ENCODE measurements around the gene INO80. TPM values are rescaled to one million over a fixed set of nuclear protein-coding genes. Genes with fewer than 3 reads are reported as not detected.
"Not testable (repeated sequence)": the region's sequence is repeated elsewhere in the genome, so short reads cannot be mapped to it uniquely, and the experiment has no call there.

The INO80 gene
- total RNA-seq, 1 donor from 2014 or later, result 23.5 TPM

- Histone ChIP-seq H3K9ac (ENCODE audit: low read depth in 1 of 3, low read length in 3 of 3) (peak overlapping the region; percentile 25 to 80 (median 59)), H3K36me3 (ENCODE audit: control insufficient read depth in 3 of 3, insufficient read depth in 3 of 3, low read length in 3 of 3) (no peaks in the 10 kb centered on the region), H3K4me3 (ENCODE audit: low read length in 3 of 3) (peak overlapping the region in 2 of 3 donors; percentile 6 to 45), H3K27me3 (ENCODE audit: control insufficient read depth in 3 of 3, insufficient read depth in 3 of 3, low read length in 3 of 3) (no peaks in the 10 kb centered on the region), H3K9me3 (ENCODE audit: control insufficient read depth in 3 of 3, low read length in 3 of 3) (no peaks in the 10 kb centered on the region), H3K27ac (ENCODE audit: low read depth, low read length) (peak overlapping the region; percentile 79), H3K4me1 (ENCODE audit: control insufficient read depth in 3 of 3, insufficient read depth in 3 of 3, low read length in 3 of 3) (peaks cover 45 to 64% (median 62%) of the 10 kb centered on the region in 3 donors)
Observed at GRCh38 chr15:40956541-40956982, 159.5 kb downstream of the INO80 start.

DNA sequence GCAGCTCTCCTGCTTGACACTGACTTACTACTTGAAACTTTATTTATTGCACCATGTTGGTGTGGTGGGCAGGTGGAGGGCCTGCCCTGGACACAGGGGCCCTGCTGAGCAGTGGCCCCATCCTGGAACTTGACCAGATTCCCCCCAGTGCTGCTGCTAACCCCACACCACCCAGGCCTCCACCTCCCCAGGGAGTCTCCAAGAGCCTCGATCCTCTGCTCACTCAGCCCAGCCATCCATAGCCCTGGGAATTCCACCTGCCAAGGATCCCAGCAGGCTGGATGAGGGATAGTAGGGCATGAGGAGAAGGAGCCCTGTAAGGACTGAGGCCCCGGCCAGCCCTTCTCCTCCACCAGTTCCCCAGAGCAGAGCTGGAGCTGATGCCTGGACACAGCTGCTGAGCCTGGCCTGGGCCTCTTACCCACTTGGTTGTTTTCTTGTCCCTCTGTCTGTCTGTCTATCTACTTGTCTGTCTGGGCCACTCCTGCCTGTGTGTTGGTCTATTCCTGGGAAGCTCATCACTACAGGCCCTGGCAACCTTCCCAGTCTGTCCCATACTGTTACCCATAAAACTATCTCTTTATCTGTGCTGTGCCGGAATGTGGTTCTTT is 160.0 kb downstream of the INO80 start:
- Histone ChIP-seq H3K27ac (ENCODE audit: low read depth, low read length) (peak overlapping the region; percentile 79), H3K9me3 (ENCODE audit: control insufficient read depth in 3 of 3, low read length in 3 of 3) (no peaks in the 10 kb centered on the region), H3K4me3 (ENCODE audit: low read length in 3 of 3) (peak overlapping the region in 1 of 3 donors; percentile 22), H3K4me1 (ENCODE audit: control insufficient read depth in 3 of 3, insufficient read depth in 3 of 3, low read length in 3 of 3) (peaks cover 45 to 64% (median 62%) of the 10 kb centered on the region in 3 donors), H3K36me3 (ENCODE audit: control insufficient read depth in 3 of 3, insufficient read depth in 3 of 3, low read length in 3 of 3) (no peaks in the 10 kb centered on the region), H3K27me3 (ENCODE audit: control insufficient read depth in 3 of 3, insufficient read depth in 3 of 3, low read length in 3 of 3) (no peaks in the 10 kb centered on the region), H3K9ac (ENCODE audit: low read depth in 1 of 3, low read length in 3 of 3) (peak overlapping the region; percentile 59 to 80 (median 59))

DNA sequence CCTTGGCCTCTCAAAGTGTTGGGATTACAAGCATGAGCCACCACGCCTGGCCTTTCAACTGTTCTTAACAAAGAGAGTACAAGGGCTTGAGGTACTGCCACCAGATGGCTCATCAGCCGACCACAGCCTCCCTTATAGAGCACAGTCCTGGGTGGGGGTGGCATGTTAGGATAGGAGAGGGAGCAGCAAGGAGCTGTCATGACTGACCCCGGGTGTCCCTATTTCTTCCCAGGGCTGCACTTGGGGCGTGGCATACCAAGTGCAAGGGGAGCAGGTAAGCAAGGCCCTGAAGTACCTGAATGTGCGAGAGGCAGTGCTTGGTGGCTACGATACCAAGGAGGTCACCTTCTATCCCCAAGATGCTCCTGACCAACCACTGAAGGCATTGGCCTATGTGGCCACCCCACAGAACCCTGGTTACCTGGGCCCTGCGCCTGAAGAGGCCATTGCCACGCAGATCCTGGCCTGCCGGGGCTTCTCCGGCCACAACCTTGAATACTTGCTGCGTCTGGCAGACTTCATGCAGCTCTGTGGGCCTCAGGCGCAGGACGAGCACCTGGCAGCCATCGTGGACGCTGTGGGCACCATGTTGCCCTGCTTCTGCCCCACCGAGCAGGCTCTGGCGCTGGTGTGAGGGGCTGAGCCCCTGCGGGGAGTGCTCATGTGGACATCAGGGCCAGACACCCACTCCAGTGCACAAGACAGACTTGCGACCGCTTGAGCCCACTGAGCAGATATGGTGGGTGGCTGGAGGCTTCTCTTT is 160.8 kb downstream of the INO80 start:
- H3K9ac ChIP-seq (ENCODE audit: low read depth in 1 of 3, low read length in 3 of 3), result peak overlapping the region in 1 of 3 donors; percentile 80
- peaks cover 45 to 64% (median 62%) of the 10 kb centered on the region in 3 donors for H3K4me1 ChIP-seq (ENCODE audit: control insufficient read depth in 3 of 3, insufficient read depth in 3 of 3, low read length in 3 of 3)
- H3K27ac ChIP-seq (ENCODE audit: low read depth, low read length), result peak overlapping the region; percentile 79
- H3K36me3 ChIP-seq (ENCODE audit: control insufficient read depth in 3 of 3, insufficient read depth in 3 of 3, low read length in 3 of 3), result no peaks in the 10 kb centered on the region
- H3K27me3 ChIP-seq (ENCODE audit: control insufficient read depth in 3 of 3, insufficient read depth in 3 of 3, low read length in 3 of 3), result no peaks in the 10 kb centered on the region
- peak overlapping the region in 1 of 3 donors; percentile 22 for H3K4me3 ChIP-seq (ENCODE audit: low read length in 3 of 3)
- H3K9me3 ChIP-seq (ENCODE audit: control insufficient read depth in 3 of 3, low read length in 3 of 3), result no peaks in the 10 kb centered on the region

DNA sequence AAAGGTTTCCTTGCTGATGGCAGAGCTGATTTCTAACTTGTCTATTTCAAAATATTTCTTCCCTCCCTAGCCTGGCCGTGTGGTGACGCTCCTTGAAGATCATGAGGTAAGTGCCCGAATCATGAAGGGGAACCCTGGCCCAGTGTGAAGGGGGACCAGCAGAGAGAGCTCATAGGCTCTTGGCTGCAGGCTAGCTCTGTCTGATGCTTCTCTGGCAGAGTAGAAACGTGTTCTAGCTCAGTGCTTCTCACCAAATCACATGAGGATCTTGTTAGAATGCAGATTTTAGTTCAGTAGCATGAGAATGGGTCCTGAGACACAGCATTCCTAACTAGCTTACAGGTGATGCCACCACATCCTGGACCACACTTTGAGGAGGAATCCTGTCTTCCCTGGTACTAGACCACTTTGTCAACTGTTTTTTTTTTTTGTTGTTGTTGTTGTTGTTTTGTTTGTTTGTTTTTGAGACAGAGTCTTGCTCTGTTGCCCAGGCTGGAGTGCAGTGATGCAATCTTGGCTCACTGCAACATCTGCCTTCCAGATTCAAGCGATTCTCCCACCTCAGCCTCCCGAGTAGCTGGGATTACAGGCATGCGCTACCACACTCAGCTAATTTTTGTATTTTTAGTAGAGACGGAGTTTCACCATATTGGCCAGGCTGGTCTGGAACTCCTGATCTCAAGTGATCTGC is 161.8 kb downstream of the INO80 start:
- H3K27me3 ChIP-seq (ENCODE audit: control insufficient read depth in 3 of 3, insufficient read depth in 3 of 3, low read length in 3 of 3); H3K27ac ChIP-seq (ENCODE audit: low read depth, low read length); H3K9me3 ChIP-seq (ENCODE audit: control insufficient read depth in 3 of 3, low read length in 3 of 3); H3K36me3 ChIP-seq (ENCODE audit: control insufficient read depth in 3 of 3, insufficient read depth in 3 of 3, low read length in 3 of 3): not testable (repeated sequence)
- Histone ChIP-seq H3K4me1 (ENCODE audit: control insufficient read depth in 3 of 3, insufficient read depth in 3 of 3, low read length in 3 of 3) (peaks cover 53 to 71% (median 66%) of the 10 kb centered on the region in 3 donors), H3K4me3 (ENCODE audit: low read length in 3 of 3) (peak overlapping the region in 2 of 3 donors; percentile 78 to 89), H3K9ac (ENCODE audit: low read depth in 1 of 3, low read length in 3 of 3) (peak overlapping the region in 1 of 3 donors; percentile 89)

- H3K27me3 ChIP-seq (ENCODE audit: control insufficient read depth in 3 of 3, insufficient read depth in 3 of 3, low read length in 3 of 3), result no peaks in the 10 kb centered on the region
- H3K36me3 ChIP-seq (ENCODE audit: control insufficient read depth in 3 of 3, insufficient read depth in 3 of 3, low read length in 3 of 3), result no peaks in the 10 kb centered on the region
- H3K9me3 ChIP-seq (ENCODE audit: control insufficient read depth in 3 of 3, low read length in 3 of 3), result no peaks in the 10 kb centered on the region
- peak overlapping the region; percentile 78 to 89 (median 87) for H3K4me3 ChIP-seq (ENCODE audit: low read length in 3 of 3)
- H3K27ac ChIP-seq (ENCODE audit: low read depth, low read length), result no peak overlapping the region
- peaks cover 53 to 72% (median 63%) of the 10 kb centered on the region in 3 donors for H3K4me1 ChIP-seq (ENCODE audit: control insufficient read depth in 3 of 3, insufficient read depth in 3 of 3, low read length in 3 of 3)
- H3K9ac ChIP-seq (ENCODE audit: low read depth in 1 of 3, low read length in 3 of 3), result peak overlapping the region; percentile 43 to 89 (median 76)
Observed at GRCh38 chr15:40953713-40954074, 162.4 kb downstream of the INO80 start.

DNA sequence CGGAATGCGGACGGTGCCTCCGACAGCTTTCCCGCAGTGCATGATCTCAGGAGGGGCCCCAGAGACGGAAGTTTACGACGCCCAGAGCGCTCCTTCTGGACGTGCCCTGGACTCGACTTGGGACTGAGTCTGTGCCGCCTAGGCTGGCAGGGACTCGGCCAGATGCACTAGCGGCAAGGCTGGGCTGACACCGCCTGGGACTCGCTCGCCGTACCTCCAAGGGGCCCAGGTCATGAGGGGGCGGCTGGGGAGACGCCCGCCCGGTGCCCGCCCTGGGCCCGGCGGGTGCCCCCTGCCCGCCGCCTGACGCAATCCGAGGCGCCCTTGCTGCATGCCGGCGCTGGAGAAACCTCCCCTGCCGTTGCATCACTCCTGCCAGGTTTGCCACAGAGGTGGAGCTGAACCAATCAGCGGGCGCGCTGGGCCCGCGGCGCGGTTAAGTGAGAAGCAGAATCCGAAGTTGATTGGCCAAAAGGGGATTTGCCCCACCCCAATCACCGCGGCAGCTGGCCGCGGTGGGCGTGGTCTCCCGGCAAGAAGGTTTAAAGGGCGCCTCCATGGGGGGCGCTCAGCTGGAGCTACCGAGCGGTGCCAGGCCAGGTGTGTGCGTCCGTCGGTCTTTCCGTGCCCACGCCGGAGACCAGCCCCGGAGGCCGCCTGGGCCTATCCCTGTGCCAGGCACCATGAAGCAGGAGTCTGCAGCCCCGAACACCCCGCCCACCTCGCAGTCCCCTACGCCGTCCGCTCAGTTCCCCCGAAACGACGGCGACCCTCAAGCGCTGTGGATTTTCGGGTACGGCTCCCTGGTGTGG is 163.0 kb downstream of the INO80 start, which contains the start of gene CHAC1:
CHAC1 (plus strand) TSS at position 571 of the 812 bp plus-strand sequence; CDS start at position 684, 113 bp downstream.
- Histone ChIP-seq H3K9ac (ENCODE audit: low read depth in 1 of 3, low read length in 3 of 3) (peak within 1 kb of the TSS; percentile 76 to 89 (median 81)), H3K9me3 (ENCODE audit: control insufficient read depth in 3 of 3, low read length in 3 of 3) (no peaks in the 10 kb centered on the region), H3K4me3 (ENCODE audit: low read length in 3 of 3) (peak within 1 kb of the TSS; percentile 78 to 89 (median 87)), H3K27me3 (ENCODE audit: control insufficient read depth in 3 of 3, insufficient read depth in 3 of 3, low read length in 3 of 3) (no peaks in the 10 kb centered on the region), H3K36me3 (ENCODE audit: control insufficient read depth in 3 of 3, insufficient read depth in 3 of 3, low read length in 3 of 3) (no peaks in the 10 kb centered on the region), H3K27ac (ENCODE audit: low read depth, low read length) (peak within 1 kb of the TSS; percentile 31), H3K4me1 (ENCODE audit: control insufficient read depth in 3 of 3, insufficient read depth in 3 of 3, low read length in 3 of 3) (peaks cover 47 to 66% (median 57%) of the 10 kb centered on the region in 3 donors)

- Histone ChIP-seq H3K9me3 (ENCODE audit: control insufficient read depth in 3 of 3, low read length in 3 of 3) (no peaks in the 10 kb centered on the region), H3K4me3 (ENCODE audit: low read length in 3 of 3) (peak overlapping the region; percentile 78 to 89 (median 87)), H3K9ac (ENCODE audit: low read depth in 1 of 3, low read length in 3 of 3) (peak overlapping the region; percentile 76 to 89 (median 81)), H3K27me3 (ENCODE audit: control insufficient read depth in 3 of 3, insufficient read depth in 3 of 3, low read length in 3 of 3) (no peaks in the 10 kb centered on the region), H3K36me3 (ENCODE audit: control insufficient read depth in 3 of 3, insufficient read depth in 3 of 3, low read length in 3 of 3) (no peaks in the 10 kb centered on the region), H3K4me1 (ENCODE audit: control insufficient read depth in 3 of 3, insufficient read depth in 3 of 3, low read length in 3 of 3) (peaks cover 40 to 59% (median 50%) of the 10 kb centered on the region in 3 donors), H3K27ac (ENCODE audit: low read depth, low read length) (peak overlapping the region; percentile 31)
Observed at GRCh38 chr15:40952301-40952900, 163.7 kb downstream of the INO80 start.

DNA sequence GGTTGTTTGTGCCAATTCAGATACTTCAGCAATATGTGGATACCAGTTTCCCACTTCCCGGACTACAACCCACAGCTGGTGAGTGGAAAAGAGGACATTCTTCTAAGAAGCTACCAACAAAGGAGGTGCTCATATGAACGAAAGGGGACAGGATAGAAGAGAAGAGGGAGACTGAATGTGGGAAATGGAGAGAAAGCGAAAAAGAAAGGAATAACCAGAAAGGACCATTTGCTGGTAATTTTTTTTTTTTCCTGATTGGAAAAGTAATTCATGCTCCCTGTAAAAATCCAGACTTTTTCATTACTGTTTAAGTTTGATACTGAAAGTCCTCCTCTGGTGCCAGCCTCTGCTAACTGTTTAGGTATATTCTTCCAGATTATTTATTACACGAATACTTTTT is 164.3 kb downstream of the INO80 start:
- no peaks in the 10 kb centered on the region for H3K9me3 ChIP-seq (ENCODE audit: control insufficient read depth in 3 of 3, low read length in 3 of 3)
- H3K36me3 ChIP-seq (ENCODE audit: control insufficient read depth in 3 of 3, insufficient read depth in 3 of 3, low read length in 3 of 3), result no peaks in the 10 kb centered on the region
- H3K27me3 ChIP-seq (ENCODE audit: control insufficient read depth in 3 of 3, insufficient read depth in 3 of 3, low read length in 3 of 3), result no peaks in the 10 kb centered on the region
- H3K9ac ChIP-seq (ENCODE audit: low read depth in 1 of 3, low read length in 3 of 3), result no peak overlapping the region
- H3K4me3 ChIP-seq (ENCODE audit: low read length in 3 of 3), result no peak overlapping the region
- peaks cover 34 to 53% (median 43%) of the 10 kb centered on the region in 3 donors for H3K4me1 ChIP-seq (ENCODE audit: control insufficient read depth in 3 of 3, insufficient read depth in 3 of 3, low read length in 3 of 3)
- no peak overlapping the region for H3K27ac ChIP-seq (ENCODE audit: low read depth, low read length)

GRCh38 chr15:40949756-40950207 is 166.3 kb downstream of the INO80 start:
- Histone ChIP-seq H3K9ac (ENCODE audit: low read depth in 1 of 3, low read length in 3 of 3) (peak overlapping the region in 1 of 3 donors; percentile 45), H3K27ac (ENCODE audit: low read depth, low read length) (no peak overlapping the region), H3K9me3 (ENCODE audit: control insufficient read depth in 3 of 3, low read length in 3 of 3) (no peaks in the 10 kb centered on the region), H3K4me1 (ENCODE audit: control insufficient read depth in 3 of 3, insufficient read depth in 3 of 3, low read length in 3 of 3) (peaks cover 19 to 33% (median 25%) of the 10 kb centered on the region in 3 donors), H3K4me3 (ENCODE audit: low read length in 3 of 3) (no peak overlapping the region), H3K27me3 (ENCODE audit: control insufficient read depth in 3 of 3, insufficient read depth in 3 of 3, low read length in 3 of 3) (no peaks in the 10 kb centered on the region), H3K36me3 (ENCODE audit: control insufficient read depth in 3 of 3, insufficient read depth in 3 of 3, low read length in 3 of 3) (no peaks in the 10 kb centered on the region)
